HepG2 (cell line): ENCODE data around the gene RANBP3L. TPM values are rescaled to one million over a fixed set of nuclear protein-coding genes. Genes with fewer than 3 reads are reported as not detected.

Experiments
- ATAC-seq: fragments of 200-7000 bp; cut with Tn5 transposase; 3 replicates; pipeline ENCODE4 v1.9.1; 2020; ENCODE audit warnings: mild to moderate bottlenecking, moderate library complexity
- BruUV-seq: library from RNA; stranded (reverse); fragments of 400-500 nt; replicated peaks from 2 replicates; lab custom pipeline; 2021; lab: Mats Ljungman, UMichigan
- CTCF ChIA-PET: fragments of 300-600 bp; formaldehyde crosslinking; extraction: SDS; loops from one replicate; lab custom pipeline; 2021; ENCODE audit warnings: low total read pairs, inconsistent platforms, low intra/inter-chr PET ratio; lab: Yijun Ruan, JAX
- POLR2A ChIA-PET: fragments of 350-600 bp; sonication (Branson Sonifier 250); formaldehyde crosslinking; loops from one replicate; lab custom pipeline; 2020; ENCODE audit warnings: antibody characterized with exemption, inconsistent platforms; lab: Yijun Ruan, JAX
- DNase-seq: peaks from one replicate; pipeline ENCODE4 v3.0.0-alpha.2; 2015; ENCODE audit warnings: low spot score
- FAIRE-seq: peaks from 3 replicates; lab custom pipeline; 2011; peaks lifted over from hg19 to GRCh38; lab: Jason Lieb, UNC
- H2AFZ ChIP-seq: one replicate; pipeline ENCODE4 v1.6.1; 2011; ENCODE audit warnings: low read length, inconsistent platforms
- H3K27ac ChIP-seq: fragments of 300-600 bp; 3 replicates; pipeline ENCODE4 v1.8.0; 2011; ENCODE audit warnings: mixed run types, mild to moderate bottlenecking, mixed read lengths, low read length, inconsistent platforms; ENCODE audit not compliant: insufficient read depth; ENCODE audit errors: extremely low read length
- H3K27me3 ChIP-seq, 2 experiments: fragments of 200-600 bp in 1 of 2; 2 replicates in 1 of 2; 3 replicates in 1 of 2; pipeline versions ENCODE4 v1.6.0 to v1.8.0; 2011; ENCODE audit warnings: low read length in 2 of 2, mild to moderate bottlenecking in 2 of 2, moderate library complexity in 2 of 2, inconsistent platforms in 1 of 2; ENCODE audit not compliant: insufficient read depth in 2 of 2, control insufficient read depth in 1 of 2
- H3K36me3 ChIP-seq, 2 experiments: fragments of 200-600 bp in 1 of 2; replicated peaks in 1 of 2; 2 replicates in 1 of 2; 3 replicates in 1 of 2; pipeline versions ENCODE4 v1.5.1 to v1.8.0; 2011; ENCODE audit warnings: low read length in 2 of 2, inconsistent platforms in 1 of 2; ENCODE audit not compliant: insufficient read depth in 2 of 2, control insufficient read depth in 1 of 2
- H3K4me1 ChIP-seq: 2 replicates; pipeline ENCODE4 v1.5.1; 2012; ENCODE audit warnings: low read length, inconsistent platforms; ENCODE audit not compliant: insufficient read depth
- H3K4me2 ChIP-seq: 2 replicates; pipeline ENCODE4 v1.6.0; 2011; ENCODE audit warnings: low read depth, low read length, inconsistent platforms
- H3K4me3 ChIP-seq, 3 experiments: fragments of 200-600 bp in 1 of 3; sonication (generic), shearing (Covaris generic) in 1 of 3; replicated peaks in 1 of 3; 2 replicates each; pipeline ENCODE4 v1.5.1; 2011 to 2016; ENCODE audit warnings: low read length in 3 of 3, inconsistent platforms in 2 of 3, low read depth in 2 of 3, mild to moderate bottlenecking in 2 of 3, control low read depth in 1 of 3, mixed read lengths in 1 of 3; ENCODE audit not compliant: insufficient read depth in 1 of 3
- H3K79me2 ChIP-seq: one replicate; pipeline ENCODE4 v1.6.1; 2011; ENCODE audit warnings: low read length, inconsistent platforms; ENCODE audit not compliant: insufficient read depth
- H3K9ac ChIP-seq: 2 replicates; pipeline ENCODE4 v1.6.0; 2011; ENCODE audit warnings: mild to moderate bottlenecking, low read depth, low read length, inconsistent platforms; ENCODE audit not compliant: insufficient read depth
- H3K9me3 ChIP-seq: 2 replicates; pipeline ENCODE4 v1.5.1; 2012; ENCODE audit warnings: mild to moderate bottlenecking, low read length
- H4K20me1 ChIP-seq: 2 replicates; pipeline ENCODE4 v1.6.0; 2011; ENCODE audit warnings: inconsistent platforms, mild to moderate bottlenecking, low read length, moderate library complexity; ENCODE audit not compliant: insufficient read depth
- CEBPB ChIP-seq: IDR thresholded peaks from 2 replicates; pipeline ENCODE4 v1.6.1; 2011; ENCODE audit warnings: low read depth, low read length, improper control_type of control experiment, borderline replicate concordance
- MAF1 ChIP-seq: sonication (generic); formaldehyde crosslinking; IDR thresholded peaks from 2 replicates; pipeline ENCODE4 v1.5.0; 2020; ENCODE audit warnings: missing genetic modification reagents, borderline replicate concordance
- U2AF1 ChIP-seq: fragments of 200-400 bp; formaldehyde crosslinking; optimal IDR thresholded peaks from 2 replicates; pipeline ENCODE3; 2017; ENCODE audit warnings: mild to moderate bottlenecking, low read depth, low read length
- WGBS: methylation state at CpG from one replicate; pipeline ENCODE4 v1.1.6; 2017; ENCODE audit warnings: low lambda C conversion rate; 5-methylcytosine and 5-hydroxymethylcytosine counted together
- in situ Hi-C: cut with HindIII; loops from 2 replicates; pipeline ENCODE4 v1.10.0; 2017; ENCODE audit warnings: low pct_unique_long_range_greater_than_20kb; ENCODE audit not compliant: extremely low pct_ligation_motif_present
- intact Hi-C: fragments of 100-400 bp; cut with micrococcal nuclease; formaldehyde crosslinking; loops from one replicate; pipeline ENCODE4 v1.10.0; 2022; ENCODE audit not compliant: unreplicated experiment
- polyA plus RNA-seq, 8 experiments: library from polyadenylated mRNA; depleted of rRNA in 3 of 8; stranded (reverse) in 7 of 8; unstranded in 1 of 8; fragments of >200 nt; fragmentation: Illumina TruSeq in 4 of 8; extraction: Trizol in 4 of 8; gene quantifications; 2 replicates each; pipeline versions ENCODE4 v1.2.1 to v1.2.3, GENCODE V29; 2011 to 2016; ENCODE audit warnings: low read depth in 4 of 8, missing spikeins in 1 of 8, mixed read lengths in 1 of 8; ENCODE audit not compliant: insufficient read depth in 1 of 8
- total RNA-seq, 5 experiments: library from RNA; depleted of rRNA; stranded (reverse); fragments of >200 nt; fragmentation: Illumina TruSeq; extraction: Trizol; gene quantifications; 2 replicates each; pipeline ENCODE4 v1.2.3, GENCODE V29; 2016; ENCODE audit warnings: low read depth in 1 of 5

The RANBP3L gene
- total and polyA plus RNA-seq, 2 of the 13 experiments (the other 11 are each of a cell fraction or from before 2014, with no cell fraction given), result 0.09 TPM; not detected in 1

- no peak overlapping the region for H2AFZ ChIP-seq
- in situ Hi-C loops, result loop anchor here (25.0 kb wide), 2 partner anchors 238 to 413 kb away; no protein-coding TSS in a partner anchor
- ChIA-PET POLR2A (interaction anchor here (0.8 kb wide), 1 partner anchor 31 kb away, joined by 3 read pairs; no protein-coding TSS in a partner anchor), CTCF (no interaction called here)
- intact Hi-C loops, result no loop called here
- H3K27me3 ChIP-seq, result no peaks in the 10 kb centered on the region; a peak in 1 of 5 replicates
- TF ChIP-seq U2AF1 (no peak), CEBPB (peak; percentile 32; the same call in 1 of the 2 replicates)
- no peak overlapping the region for H3K4me3 ChIP-seq
- H3K9me3 ChIP-seq, result no peaks in the 10 kb centered on the region
- no peaks in the 10 kb centered on the region for H3K36me3 ChIP-seq
- H3K9ac ChIP-seq, result no peak overlapping the region
- no peaks in the 10 kb centered on the region for H4K20me1 ChIP-seq
- DNase-seq, result no peak
- no peak for FAIRE-seq
- no peaks in the 10 kb centered on the region for H3K4me1 ChIP-seq
- no TSS peak for BruUV-seq
- WGBS, result 13% methylated on average over 6 of the region's 6 CpGs
- H3K79me2 ChIP-seq, result no peaks in the 10 kb centered on the region
- H3K27ac ChIP-seq, result no peak overlapping the region
- H3K4me2 ChIP-seq, result no peak overlapping the region
- no peak for ATAC-seq
Observed at GRCh38 chr5:36273809-36274526, 27.7 kb downstream of the RANBP3L start.

GRCh38 chr5:36272136-36272690, 29.5 kb downstream of the RANBP3L start:
- ATAC-seq (no peak), FAIRE-seq (no peak), DNase-seq (no peak)
- intact Hi-C loops (no loop called here), in situ Hi-C loops (loop anchor here (25.0 kb wide), 2 partner anchors 240 to 415 kb away; no protein-coding TSS in a partner anchor)
- ChIA-PET CTCF (no interaction called here), POLR2A (no interaction called here)
- no peak overlapping the region for H3K27ac ChIP-seq
- 20% methylated on average over 2 of the region's 2 CpGs for WGBS
- H3K4me3 ChIP-seq, result no peak overlapping the region
- no peak overlapping the region for H3K4me2 ChIP-seq
- no peaks in the 10 kb centered on the region for H3K4me1 ChIP-seq
- no peaks in the 10 kb centered on the region for H4K20me1 ChIP-seq
- no peak overlapping the region for H2AFZ ChIP-seq
- H3K36me3 ChIP-seq, result no peaks in the 10 kb centered on the region
- no TSS peak for BruUV-seq
- no peak for TF ChIP-seq MAF1 (CRISPR knock-in tag)
- H3K27me3 ChIP-seq, result no peaks in the 10 kb centered on the region; a peak in 1 of 5 replicates
- H3K9me3 ChIP-seq, result no peaks in the 10 kb centered on the region
- H3K79me2 ChIP-seq, result no peaks in the 10 kb centered on the region
- no peak overlapping the region for H3K9ac ChIP-seq
